ENCODE results near the gene ZNF793. TPM values are rescaled to one million over a fixed set of nuclear protein-coding genes. Genes with fewer than 3 reads are reported as not detected.

ZNF793 gene
- total RNA-seq, 1 donor from 2014 or later: 1.8 TPM

DNA sequence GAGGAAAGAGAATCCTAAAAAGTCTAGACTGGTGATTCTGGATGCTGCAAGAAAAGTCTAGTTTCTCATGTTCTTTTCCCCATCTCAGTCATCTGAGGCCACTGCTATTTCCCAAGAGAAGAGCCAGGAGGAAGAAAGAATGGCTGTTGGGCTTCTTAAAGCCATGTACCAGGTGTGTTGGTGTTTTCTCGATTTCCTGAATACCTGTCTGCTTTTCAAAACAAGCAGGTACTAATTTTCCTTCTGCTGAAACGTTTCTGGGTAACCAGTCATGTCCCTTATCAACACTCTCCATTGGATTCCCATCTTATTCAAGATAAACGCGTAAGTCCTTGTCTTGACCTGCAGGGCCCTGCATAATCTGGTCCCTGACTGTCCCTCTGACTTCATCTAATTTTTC is 36.5 kb upstream of the ZNF793 start:
- Histone ChIP-seq H3K4me3 (ENCODE audit: low read depth, low read length) (no peak overlapping the region), H3K36me3 (ENCODE audit: control insufficient read depth, insufficient read depth, low read length) (peaks cover 1% of the 10 kb centered on the region), H3K27me3 (ENCODE audit: control insufficient read depth, insufficient read depth, low read length) (no peaks in the 10 kb centered on the region)
- FAIRE-seq (no peak), DNase-seq (ENCODE audit: low read depth) (no peak)
- TF ChIP-seq, protein P1, sequence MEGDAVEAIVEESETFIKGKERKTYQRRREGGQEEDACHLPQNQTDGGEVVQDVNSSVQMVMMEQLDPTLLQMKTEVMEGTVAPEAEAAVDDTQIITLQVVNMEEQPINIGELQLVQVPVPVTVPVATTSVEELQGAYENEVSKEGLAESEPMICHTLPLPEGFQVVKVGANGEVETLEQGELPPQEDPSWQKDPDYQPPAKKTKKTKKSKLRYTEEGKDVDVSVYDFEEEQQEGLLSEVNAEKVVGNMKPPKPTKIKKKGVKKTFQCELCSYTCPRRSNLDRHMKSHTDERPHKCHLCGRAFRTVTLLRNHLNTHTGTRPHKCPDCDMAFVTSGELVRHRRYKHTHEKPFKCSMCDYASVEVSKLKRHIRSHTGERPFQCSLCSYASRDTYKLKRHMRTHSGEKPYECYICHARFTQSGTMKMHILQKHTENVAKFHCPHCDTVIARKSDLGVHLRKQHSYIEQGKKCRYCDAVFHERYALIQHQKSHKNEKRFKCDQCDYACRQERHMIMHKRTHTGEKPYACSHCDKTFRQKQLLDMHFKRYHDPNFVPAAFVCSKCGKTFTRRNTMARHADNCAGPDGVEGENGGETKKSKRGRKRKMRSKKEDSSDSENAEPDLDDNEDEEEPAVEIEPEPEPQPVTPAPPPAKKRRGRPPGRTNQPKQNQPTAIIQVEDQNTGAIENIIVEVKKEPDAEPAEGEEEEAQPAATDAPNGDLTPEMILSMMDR (IDR thresholded peaks at IDR 0.05; ENCODE audit: insufficient read depth, low read length, severe bottlenecking): no peak

DNA sequence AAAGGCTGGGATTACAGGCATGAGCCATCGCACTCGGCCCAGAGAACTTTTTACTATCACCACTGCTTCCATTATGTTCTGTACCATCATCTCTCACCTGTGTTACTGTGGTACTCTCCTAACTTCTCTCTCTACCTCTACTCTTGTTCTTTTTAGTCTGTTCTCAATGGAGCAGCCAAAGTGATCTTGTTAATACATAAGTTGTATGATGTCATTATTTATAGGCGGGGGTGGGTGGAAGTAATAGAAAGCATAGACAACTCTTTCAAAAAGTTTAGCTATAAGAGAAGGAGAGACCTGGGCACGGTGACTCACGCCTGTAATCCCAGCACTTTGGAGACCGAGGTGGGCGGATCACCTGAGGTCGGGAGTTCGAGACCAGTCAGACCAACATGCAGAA is 34.6 kb upstream of the ZNF793 start:
- FAIRE-seq (no peak), DNase-seq (ENCODE audit: low read depth) (no peak)
- Histone ChIP-seq H3K27me3 (ENCODE audit: control insufficient read depth, insufficient read depth, low read length) (no peaks in the 10 kb centered on the region), H3K36me3 (ENCODE audit: control insufficient read depth, insufficient read depth, low read length) (peaks cover 6% of the 10 kb centered on the region), H3K4me3 (ENCODE audit: low read depth, low read length) (no peak overlapping the region)
- TF ChIP-seq, protein P1 (IDR thresholded peaks at IDR 0.05; ENCODE audit: insufficient read depth, low read length, severe bottlenecking): no peak

DNA sequence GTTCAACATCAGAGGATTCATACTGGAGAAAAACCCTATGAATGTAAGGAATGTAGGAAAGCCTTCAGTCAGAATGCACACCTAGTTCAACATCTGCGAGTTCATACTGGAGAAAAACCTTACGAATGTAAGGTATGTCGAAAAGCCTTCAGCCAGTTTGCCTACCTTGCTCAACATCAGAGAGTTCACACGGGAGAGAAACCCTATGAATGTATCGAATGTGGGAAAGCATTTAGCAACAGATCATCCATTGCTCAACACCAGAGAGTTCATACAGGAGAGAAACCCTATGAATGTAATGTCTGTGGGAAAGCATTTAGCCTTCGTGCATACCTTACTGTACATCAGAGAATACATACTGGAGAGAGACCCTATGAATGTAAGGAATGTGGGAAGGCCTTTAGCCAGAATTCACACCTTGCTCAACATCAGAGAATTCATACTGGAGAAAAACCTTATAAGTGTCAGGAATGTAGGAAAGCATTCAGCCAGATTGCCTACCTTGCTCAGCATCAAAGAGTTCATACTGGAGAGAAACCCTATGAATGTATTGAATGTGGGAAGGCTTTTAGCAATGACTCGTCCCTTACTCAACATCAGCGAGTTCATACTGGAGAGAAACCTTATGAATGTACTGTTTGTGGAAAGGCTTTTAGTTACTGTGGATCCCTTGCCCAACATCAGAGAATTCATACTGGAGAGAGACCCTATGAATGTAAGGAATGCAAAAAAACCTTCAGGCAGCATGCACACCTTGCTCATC is 22.2 kb upstream of the ZNF793 start:
- Histone ChIP-seq H3K36me3 (ENCODE audit: control insufficient read depth, insufficient read depth, low read length) (peaks cover 1% of the 10 kb centered on the region), H3K27me3 (ENCODE audit: control insufficient read depth, insufficient read depth, low read length) (no peaks in the 10 kb centered on the region), H3K4me3 (ENCODE audit: low read depth, low read length) (no peak overlapping the region)
- TF ChIP-seq, protein P1 (IDR thresholded peaks at IDR 0.05; ENCODE audit: insufficient read depth, low read length, severe bottlenecking): no peak
- no peak for DNase-seq (ENCODE audit: low read depth)
- peak; percentile 68 for FAIRE-seq

DNA sequence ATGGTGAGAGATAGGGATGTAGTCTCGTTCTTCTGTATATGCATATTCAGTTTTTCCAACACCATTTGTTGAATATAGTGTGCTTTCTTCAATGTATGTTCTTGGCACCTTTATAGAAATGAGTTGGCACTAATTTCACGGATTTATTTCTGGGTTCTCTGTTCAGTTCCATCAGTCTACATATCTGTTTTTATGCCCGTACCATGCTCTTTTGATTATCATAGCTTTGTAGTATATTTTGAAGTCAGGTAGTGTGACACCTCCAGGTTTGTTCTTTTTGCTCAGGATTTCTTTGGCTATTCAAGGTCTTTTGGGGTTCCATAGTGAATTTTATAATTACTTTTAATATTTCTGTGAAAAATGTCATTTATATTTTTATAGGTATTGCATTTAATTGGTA is 14.5 kb upstream of the ZNF793 start:
- H3K36me3 ChIP-seq (ENCODE audit: control insufficient read depth, insufficient read depth, low read length): no peaks in the 10 kb centered on the region
- no peak for DNase-seq (ENCODE audit: low read depth)
- FAIRE-seq: no peak
- TF ChIP-seq, protein P1 (IDR thresholded peaks at IDR 0.05; ENCODE audit: insufficient read depth, low read length, severe bottlenecking): no peak
- no peak overlapping the region for H3K4me3 ChIP-seq (ENCODE audit: low read depth, low read length)
- no peaks in the 10 kb centered on the region for H3K27me3 ChIP-seq (ENCODE audit: control insufficient read depth, insufficient read depth, low read length)

DNA sequence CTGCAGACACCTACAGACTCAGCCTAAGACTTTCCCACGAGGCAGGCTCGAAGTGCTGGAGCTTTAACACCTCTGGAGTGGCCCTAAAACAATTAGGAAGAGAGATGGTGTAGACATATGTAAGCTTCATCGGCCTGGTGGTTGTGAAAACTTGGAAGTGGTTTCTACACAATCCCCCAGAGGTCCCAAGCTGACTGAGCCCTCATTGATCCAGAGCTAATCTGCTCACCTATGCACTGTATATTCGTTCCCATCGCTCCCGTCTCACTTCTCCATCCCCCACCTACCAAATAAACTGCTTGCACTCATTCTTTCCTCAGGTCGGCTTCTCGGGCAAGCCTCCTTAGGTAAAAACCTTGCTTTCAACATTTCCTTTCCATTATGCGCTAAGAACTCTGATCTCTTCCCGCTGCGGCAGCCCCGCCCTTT is 767 bp upstream of the ZNF793 start:
- FAIRE-seq (no peak), DNase-seq (ENCODE audit: low read depth) (no peak)
- TF ChIP-seq, protein P1 (IDR thresholded peaks at IDR 0.05; ENCODE audit: insufficient read depth, low read length, severe bottlenecking): no peak
- H3K27me3 ChIP-seq (ENCODE audit: control insufficient read depth, insufficient read depth, low read length): no peaks in the 10 kb centered on the region
- H3K36me3 ChIP-seq (ENCODE audit: control insufficient read depth, insufficient read depth, low read length): no peaks in the 10 kb centered on the region
- H3K4me3 ChIP-seq (ENCODE audit: low read depth, low read length): peak overlapping the region; percentile 67

DNA sequence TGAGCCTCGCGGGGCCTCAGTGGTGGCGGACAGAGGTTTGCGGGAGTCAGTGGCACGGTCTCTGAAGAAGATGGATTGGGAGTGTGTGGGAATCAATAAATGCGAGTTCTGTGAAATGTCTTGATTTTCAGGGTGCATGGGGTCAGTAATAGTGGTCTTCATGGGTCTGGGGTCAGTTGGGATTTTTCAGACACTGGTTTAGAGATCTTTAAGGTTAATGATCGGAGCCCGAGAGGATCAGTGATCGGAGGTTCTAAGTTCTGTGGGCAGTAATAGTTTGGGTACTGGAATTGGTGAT is 377 bp downstream of the ZNF793 start:
- no peak for DNase-seq (ENCODE audit: low read depth)
- Histone ChIP-seq H3K4me3 (ENCODE audit: low read depth, low read length) (peak overlapping the region; percentile 67), H3K27me3 (ENCODE audit: control insufficient read depth, insufficient read depth, low read length) (no peaks in the 10 kb centered on the region), H3K36me3 (ENCODE audit: control insufficient read depth, insufficient read depth, low read length) (peaks cover 2% of the 10 kb centered on the region)
- no peak for FAIRE-seq
- TF ChIP-seq, protein P1 (IDR thresholded peaks at IDR 0.05; ENCODE audit: insufficient read depth, low read length, severe bottlenecking): no peak
